H1 (cell line): ENCODE measurements around the gene TCEAL1. TPM values are rescaled to one million over a fixed set of nuclear protein-coding genes. Genes with fewer than 3 reads are reported as not detected.

Experiments
- CTCF ChIA-PET: fragments of 300-600 bp; sonication (Branson Sonifier 250); formaldehyde crosslinking; loops from one replicate; lab custom pipeline; 2021; ENCODE audit not compliant: partially characterized antibody; lab: Charles Lee
- POLR2A ChIA-PET: fragments of 300-600 bp; sonication (Branson Sonifier 250); formaldehyde crosslinking; loops from one replicate; lab custom pipeline; 2021; ENCODE audit warnings: inconsistent platforms; ENCODE audit not compliant: partially characterized antibody; lab: Charles Lee
- DNase-seq, 2 experiments: peaks; one replicate each; pipeline versions ENCODE4 v3.0.0 to v3.0.0-alpha.2; 2010 to 2022; ENCODE audit warnings: low spot score in 2 of 2, low read depth in 1 of 2, mixed read lengths in 1 of 2
- FAIRE-seq: peaks from 2 replicates; lab custom pipeline; 2011; peaks lifted over from hg19 to GRCh38; lab: Jason Lieb, UNC
- H2AFZ ChIP-seq: 2 replicates; pipeline ENCODE4 v1.8.1; 2012; ENCODE audit warnings: low read length, inconsistent platforms
- H2AK5ac ChIP-seq: 2 replicates; pipeline ENCODE4 v1.6.1; 2013; ENCODE audit warnings: low read depth, low read length
- H2BK120ac ChIP-seq: replicated peaks from 2 replicates; pipeline ENCODE3; 2013; ENCODE audit warnings: low read depth, low read length, inconsistent platforms
- H2BK12ac ChIP-seq: 2 replicates; pipeline ENCODE4 v1.6.1; 2013; ENCODE audit warnings: low read depth, low read length
- H2BK15ac ChIP-seq: 2 replicates; pipeline ENCODE4 v1.6.1; 2013; ENCODE audit warnings: low read length
- H2BK20ac ChIP-seq: 2 replicates; pipeline ENCODE4 v1.6.1; 2013; ENCODE audit warnings: low read length
- H2BK5ac ChIP-seq: 2 replicates; pipeline ENCODE4 v1.6.1; 2013; ENCODE audit warnings: low read depth, low read length
- H3K14ac ChIP-seq: 2 replicates; pipeline ENCODE4 v1.6.1; 2013; ENCODE audit warnings: inconsistent platforms; ENCODE audit not compliant: insufficient read length
- H3K18ac ChIP-seq: 2 replicates; pipeline ENCODE4 v1.6.1; 2013; ENCODE audit warnings: low read length; ENCODE audit errors: extremely low read depth
- H3K23ac ChIP-seq: 2 replicates; pipeline ENCODE4 v1.6.1; 2013; ENCODE audit warnings: inconsistent platforms; ENCODE audit not compliant: insufficient read length
- H3K23me2 ChIP-seq: 2 replicates; pipeline ENCODE4 v1.6.1; 2013; ENCODE audit warnings: low read depth, low read length
- H3K27ac ChIP-seq: 2 replicates; pipeline ENCODE4 v1.6.1; 2011; ENCODE audit warnings: low read depth, low read length, inconsistent platforms
- H3K27me3 ChIP-seq, 4 experiments: replicated peaks in 1 of 4; 1 replicate in 1 of 4; 2 replicates in 3 of 4; pipeline versions ENCODE4 v1.6.1 to v1.8.1; 2011 to 2013; ENCODE audit warnings: low read length in 3 of 4, mild to moderate bottlenecking in 3 of 4, inconsistent platforms in 2 of 4, mixed read lengths in 2 of 4, moderate library complexity in 1 of 4; ENCODE audit not compliant: control insufficient read depth in 3 of 4, insufficient read depth in 3 of 4; ENCODE audit errors: extremely low read depth in 1 of 4
- H3K36me3 ChIP-seq, 4 experiments: 2 replicates each; pipeline versions ENCODE4 v1.6.1 to v1.8.1; 2011 to 2013; ENCODE audit warnings: mild to moderate bottlenecking in 4 of 4, low read length in 3 of 4, moderate library complexity in 2 of 4, control low read depth in 1 of 4, inconsistent platforms in 1 of 4; ENCODE audit not compliant: insufficient read depth in 4 of 4, control insufficient read depth in 2 of 4
- H3K4ac ChIP-seq: replicated peaks from 2 replicates; pipeline ENCODE3; 2013; ENCODE audit warnings: low read length, low read depth, mixed read lengths, inconsistent platforms; ENCODE audit not compliant: insufficient read length
- H3K4me1 ChIP-seq, 4 experiments: replicated peaks in 1 of 4; 1 replicate in 1 of 4; 2 replicates in 3 of 4; pipeline versions ENCODE4 v1.6.1 to v1.8.1; 2011 to 2013; ENCODE audit warnings: low read length in 3 of 4, inconsistent platforms in 2 of 4, mixed read lengths in 1 of 4; ENCODE audit not compliant: insufficient read depth in 4 of 4, control insufficient read depth in 3 of 4
- H3K4me2 ChIP-seq, 2 experiments: 2 replicates each; pipeline versions ENCODE4 v1.6.1 to v1.8.1; 2011 to 2013; ENCODE audit warnings: low read depth in 2 of 2, low read length in 2 of 2, control low read depth in 1 of 2, inconsistent platforms in 1 of 2, mild to moderate bottlenecking in 1 of 2; ENCODE audit not compliant: insufficient read depth in 1 of 2
- H3K4me3 ChIP-seq, 4 experiments: fragments of 200-600, 300-600 bp in 1 of 4; sonication (generic), shearing (Covaris generic), sonication (Bioruptor Twin) in 1 of 4; 2 replicates each; pipeline versions ENCODE4 v1.5.1 to v1.8.1; 2011 to 2016; ENCODE audit warnings: low read length in 4 of 4, low read depth in 3 of 4, control low read depth in 2 of 4, inconsistent platforms in 2 of 4, mild to moderate bottlenecking in 2 of 4, mixed read lengths in 1 of 4, moderate library complexity in 1 of 4; ENCODE audit not compliant: insufficient read depth in 2 of 4; ENCODE audit errors: extremely low read depth in 1 of 4
- H3K56ac ChIP-seq: replicated peaks from 2 replicates; pipeline ENCODE3; 2013; ENCODE audit warnings: low read depth, mild to moderate bottlenecking, mixed read lengths, low read length, inconsistent platforms; ENCODE audit not compliant: insufficient read length
- H3K79me1 ChIP-seq: 2 replicates; pipeline ENCODE4 v1.6.1; 2013; ENCODE audit warnings: low read depth, low read length, control low read depth
- H3K79me2 ChIP-seq, 2 experiments: 2 replicates each; pipeline versions ENCODE4 v1.6.1 to v1.8.1; 2012 to 2013; ENCODE audit warnings: low read length in 2 of 2, mild to moderate bottlenecking in 2 of 2, inconsistent platforms in 1 of 2; ENCODE audit not compliant: insufficient read depth in 2 of 2, control insufficient read depth in 1 of 2
- H3K9ac ChIP-seq, 4 experiments: replicated peaks in 1 of 4; 1 replicate in 1 of 4; 2 replicates in 3 of 4; pipeline versions ENCODE4 v1.6.1 to v1.8.1; 2011 to 2013; ENCODE audit warnings: low read depth in 3 of 4, low read length in 3 of 4, control low read depth in 2 of 4, mild to moderate bottlenecking in 2 of 4, moderate library complexity in 2 of 4, inconsistent platforms in 1 of 4; ENCODE audit errors: extremely low read depth in 1 of 4
- H3K9me3 ChIP-seq, 2 experiments: 2 replicates each; pipeline versions ENCODE4 v1.6.1 to v1.8.1; 2012 to 2013; ENCODE audit warnings: mild to moderate bottlenecking in 2 of 2, moderate library complexity in 2 of 2, control low read depth in 1 of 2, inconsistent platforms in 1 of 2, low read depth in 1 of 2, low read length in 1 of 2, mixed read lengths in 1 of 2; ENCODE audit not compliant: insufficient read depth in 2 of 2
- H4K20me1 ChIP-seq, 2 experiments: replicated peaks in 1 of 2; 2 replicates each; pipeline versions ENCODE3 to v1.8.1; 2011 to 2013; ENCODE audit warnings: inconsistent platforms in 2 of 2, low read length in 2 of 2, mild to moderate bottlenecking in 1 of 2; ENCODE audit not compliant: insufficient read depth in 2 of 2, control insufficient read depth in 1 of 2
- H4K5ac ChIP-seq: 2 replicates; pipeline ENCODE4 v1.6.1; 2013; ENCODE audit warnings: low read length, low read depth, mixed read lengths, inconsistent platforms; ENCODE audit not compliant: insufficient read length
- H4K8ac ChIP-seq: 2 replicates; pipeline ENCODE4 v1.8.0; 2013; ENCODE audit warnings: mild to moderate bottlenecking, moderate library complexity, low read length, inconsistent platforms; ENCODE audit not compliant: insufficient read depth; ENCODE audit errors: extremely low read depth
- H4K91ac ChIP-seq: replicated peaks from 2 replicates; pipeline ENCODE3; 2013; ENCODE audit warnings: low read length, mixed read lengths, inconsistent platforms; ENCODE audit not compliant: insufficient read length
- CBX5 ChIP-seq: fragments of 300-800, 300-1000 bp; sonication (generic); IDR thresholded peaks from 2 replicates; pipeline ENCODE4 v1.7.1; 2016; ENCODE audit warnings: antibody characterized with exemption, low read length, low read depth
- CHD1 ChIP-seq: IDR thresholded peaks from 2 replicates; pipeline ENCODE4 v1.6.1; 2012; ENCODE audit warnings: low read depth, low read length, improper control_type of control experiment
- FOSL1 ChIP-seq: IDR thresholded peaks from 2 replicates; pipeline ENCODE4 v1.6.1; 2011; ENCODE audit warnings: mild to moderate bottlenecking, low read depth, low read length, moderate library complexity; ENCODE audit not compliant: insufficient read depth
- NANOG ChIP-seq: IDR thresholded peaks from 2 replicates; pipeline ENCODE4 v1.6.1; 2011; ENCODE audit warnings: low read length, low read depth, mild to moderate bottlenecking, inconsistent platforms; ENCODE audit not compliant: insufficient read depth, poor library complexity, severe bottlenecking
- POLR2AphosphoS5 ChIP-seq: IDR thresholded peaks from 2 replicates; pipeline ENCODE4 v1.6.1; 2011; ENCODE audit warnings: low read depth, low read length
- RXRA ChIP-seq: IDR thresholded peaks from 2 replicates; pipeline ENCODE4 v1.6.1; 2011; ENCODE audit warnings: low read depth, mild to moderate bottlenecking, low read length, moderate library complexity; ENCODE audit not compliant: insufficient read depth
- SIX5 ChIP-seq: IDR thresholded peaks from 2 replicates; pipeline ENCODE4 v1.6.1; 2011; ENCODE audit warnings: mild to moderate bottlenecking, low read depth, low read length
- TEAD4 ChIP-seq: IDR thresholded peaks from 2 replicates; pipeline ENCODE4 v1.6.1; 2012; ENCODE audit warnings: low read depth, low read length, inconsistent platforms, mixed read lengths
- WGBS, 2 experiments: shearing (Covaris generic) in 1 of 2; methylation state at CpG; one replicate each; pipeline versions ENCODE4 v1.1.6 to v1.1.7; 2013 to 2015; ENCODE audit warnings: low lambda C conversion rate in 2 of 2, mixed read lengths in 2 of 2, inconsistent platforms in 1 of 2, low coverage in 1 of 2, missing lambda C conversion rate in 1 of 2; ENCODE audit not compliant: insufficient replicate concordance in 2 of 2, insufficient coverage in 1 of 2, insufficient read length in 1 of 2; ENCODE audit errors: extremely low coverage in 1 of 2, missing lambda C conversion rate in 1 of 2; 5-methylcytosine and 5-hydroxymethylcytosine counted together
- polyA plus RNA-seq, 7 experiments: library from polyadenylated mRNA; depleted of rRNA in 3 of 7; stranded (reverse) in 5 of 7; unstranded in 2 of 7; fragments of >200 nt in 5 of 7; fragments of 200-250 nt in 2 of 7; gene quantifications; 1 replicate in 5 of 7; 2 replicates in 1 of 7; 4 replicates in 1 of 7; pipeline versions ENCODE4 v1.2.1 to v1.2.3, GENCODE V29; 2011 to 2013; ENCODE audit warnings: missing spikeins in 2 of 7, mixed read lengths in 2 of 7
- total RNA-seq: library from RNA; stranded (reverse); fragmentation: NEBNext Ultra II Directional; extraction: Animal tissue kit (Norgen Biotek cat#: 25700); gene quantifications from 2 replicates; pipeline ENCODE4 v1.2.1, GENCODE V29; 2021
- TF ChIP-seq, protein P1 (sequence below): IDR thresholded peaks from 2 replicates; pipeline ENCODE4 v1.6.1; 2012; ENCODE audit warnings: inconsistent platforms
- TF ChIP-seq, protein P2 (sequence below), 3 experiments: IDR thresholded peaks; 1 replicate in 2 of 3; 2 replicates in 1 of 3; pipeline versions ENCODE4 v1.5.1 to v1.6.1; 2011; ENCODE audit warnings: low read length in 3 of 3, mild to moderate bottlenecking in 3 of 3, inconsistent platforms in 2 of 3, low read depth in 1 of 3, moderate library complexity in 1 of 3; ENCODE audit not compliant: insufficient read depth in 1 of 3; ENCODE audit errors: control extremely low read depth in 1 of 3

TCEAL1 gene
- total and polyA plus RNA-seq, 2 of the 8 experiments (the other 6 are each of a cell fraction or from before 2014, with no cell fraction given): 3.9 to 4.1 TPM

DNA sequence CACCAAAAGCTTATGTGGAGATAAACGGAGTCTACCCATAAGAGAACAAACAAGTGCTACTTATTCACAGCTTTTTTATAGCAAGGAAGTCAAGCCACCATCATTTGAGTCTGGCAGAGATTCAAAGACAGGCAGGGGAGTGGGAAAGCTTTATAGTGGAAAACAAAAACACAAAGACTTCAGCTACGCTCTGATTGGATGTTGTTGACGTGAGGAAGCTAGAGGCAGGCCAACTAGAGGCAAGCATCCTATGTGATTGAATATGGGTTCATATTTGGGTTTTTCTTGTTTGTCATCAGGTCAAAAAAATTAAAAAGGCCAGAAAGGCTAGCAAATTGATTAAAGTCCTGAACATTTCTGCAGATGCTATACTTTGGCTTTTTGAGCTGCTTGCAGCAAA lies 44.2 kb upstream of the TCEAL1 start:
- no peak overlapping the region for H4K5ac ChIP-seq
- H3K4me1 ChIP-seq: peaks cover 0 to 3% (median under 1%) of the 10 kb centered on the region in 4 experiments; a peak in 3 of 7 replicates
- no peaks in the 10 kb centered on the region; a peak in 1 of 4 replicates for H3K79me2 ChIP-seq
- peak overlapping the region in 1 of 2 experiments; percentile 68; a peak in 3 of 4 replicates for H3K4me2 ChIP-seq
- no peak overlapping the region for H4K8ac ChIP-seq
- no peaks in the 10 kb centered on the region for H4K20me1 ChIP-seq
- H3K23ac ChIP-seq: no peak overlapping the region
- H3K36me3 ChIP-seq: peaks cover 0 to 10% (median 0%) of the 10 kb centered on the region in 4 experiments; a peak in 2 of 8 replicates
- H3K4me3 ChIP-seq: peak overlapping the region in 1 of 4 experiments; percentile 88; a peak in 4 of 8 replicates
- no peaks in the 10 kb centered on the region for H3K23me2 ChIP-seq
- no peaks in the 10 kb centered on the region for H3K79me1 ChIP-seq
- no peak overlapping the region for H3K18ac ChIP-seq
- H2BK15ac ChIP-seq: no peak overlapping the region
- H2BK12ac ChIP-seq: no peak overlapping the region
- H3K27ac ChIP-seq: no peak overlapping the region
- H3K9me3 ChIP-seq: no peaks in the 10 kb centered on the region
- WGBS, 2 experiments: 38% methylated on average over 3 of the region's 3 CpGs; no CpG with 5 or more reads in 1 of the 2 experiments
- no peak overlapping the region for H2BK20ac ChIP-seq
- H3K27me3 ChIP-seq: no peaks in the 10 kb centered on the region
- no peak overlapping the region; the same call in 1 of the 2 replicates for H2AFZ ChIP-seq
- DNase-seq (no peak), FAIRE-seq (no peak)
- H2BK5ac ChIP-seq: no peak overlapping the region
- POLR2A ChIA-PET: interaction anchor here (0.7 to 1.4 kb wide), 3 partner anchors 11 to 101 kb away, joined by 3 to 6 read pairs (median 5); partner anchors contain the start of gene MORF4L2
- H3K56ac ChIP-seq: no peak overlapping the region
- CTCF ChIA-PET: interaction anchor here (1.1 kb wide), 1 partner anchor 46 kb away, joined by 4 read pairs; no protein-coding TSS in a partner anchor
- no peak overlapping the region for H3K9ac ChIP-seq
- no peak overlapping the region for H2AK5ac ChIP-seq
- H3K4ac ChIP-seq: no peak overlapping the region
- no peak overlapping the region for H2BK120ac ChIP-seq
- no peak overlapping the region for H3K14ac ChIP-seq
- no peak overlapping the region for H4K91ac ChIP-seq
- TF ChIP-seq CHD1: no peak
- no peak for TF ChIP-seq CBX5
- no peak for TF ChIP-seq POLR2AphosphoS5
- no peak for TF ChIP-seq FOSL1
- TF ChIP-seq RXRA: no peak
- TF ChIP-seq SIX5: no peak
- TF ChIP-seq, protein P1, sequence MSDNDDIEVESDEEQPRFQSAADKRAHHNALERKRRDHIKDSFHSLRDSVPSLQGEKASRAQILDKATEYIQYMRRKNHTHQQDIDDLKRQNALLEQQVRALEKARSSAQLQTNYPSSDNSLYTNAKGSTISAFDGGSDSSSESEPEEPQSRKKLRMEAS: no peak
- no peak for TF ChIP-seq TEAD4
- no peak for TF ChIP-seq NANOG
- TF ChIP-seq, protein P2, sequence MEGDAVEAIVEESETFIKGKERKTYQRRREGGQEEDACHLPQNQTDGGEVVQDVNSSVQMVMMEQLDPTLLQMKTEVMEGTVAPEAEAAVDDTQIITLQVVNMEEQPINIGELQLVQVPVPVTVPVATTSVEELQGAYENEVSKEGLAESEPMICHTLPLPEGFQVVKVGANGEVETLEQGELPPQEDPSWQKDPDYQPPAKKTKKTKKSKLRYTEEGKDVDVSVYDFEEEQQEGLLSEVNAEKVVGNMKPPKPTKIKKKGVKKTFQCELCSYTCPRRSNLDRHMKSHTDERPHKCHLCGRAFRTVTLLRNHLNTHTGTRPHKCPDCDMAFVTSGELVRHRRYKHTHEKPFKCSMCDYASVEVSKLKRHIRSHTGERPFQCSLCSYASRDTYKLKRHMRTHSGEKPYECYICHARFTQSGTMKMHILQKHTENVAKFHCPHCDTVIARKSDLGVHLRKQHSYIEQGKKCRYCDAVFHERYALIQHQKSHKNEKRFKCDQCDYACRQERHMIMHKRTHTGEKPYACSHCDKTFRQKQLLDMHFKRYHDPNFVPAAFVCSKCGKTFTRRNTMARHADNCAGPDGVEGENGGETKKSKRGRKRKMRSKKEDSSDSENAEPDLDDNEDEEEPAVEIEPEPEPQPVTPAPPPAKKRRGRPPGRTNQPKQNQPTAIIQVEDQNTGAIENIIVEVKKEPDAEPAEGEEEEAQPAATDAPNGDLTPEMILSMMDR (IDR thresholded peaks at IDR 0.05; ENCODE audit: control extremely low read depth in 1 of 3, insufficient read depth in 1 of 3, low read depth in 1 of 3, low read length in 3 of 3): no peak
